Epithelial cell of esophagus (primary cell): ENCODE results near the gene PHOSPHO2.

Experiments
- DNase-seq: peaks from one replicate; pipeline ENCODE4 v3.0.0; 2010; ENCODE audit warnings: low read depth
- H3K4me3 ChIP-seq: 2 replicates; pipeline ENCODE4 v1.5.1; 2011; ENCODE audit warnings: mild to moderate bottlenecking, low read length, control low read depth
- CTCF ChIP-seq: IDR thresholded peaks from 2 replicates; pipeline ENCODE4 v1.5.1; 2011; ENCODE audit warnings: low read depth, mild to moderate bottlenecking, low read length, control low read depth, inconsistent platforms; ENCODE audit not compliant: insufficient read depth; ENCODE audit errors: missing control alignments

Gene PHOSPHO2

GRCh38 chr2:169670215-169670651 is 24.0 kb upstream of the PHOSPHO2 start:
- no peak overlapping the region for H3K4me3 ChIP-seq
- peak; percentile 21 for DNase-seq
- no peak for TF ChIP-seq CTCF

DNA sequence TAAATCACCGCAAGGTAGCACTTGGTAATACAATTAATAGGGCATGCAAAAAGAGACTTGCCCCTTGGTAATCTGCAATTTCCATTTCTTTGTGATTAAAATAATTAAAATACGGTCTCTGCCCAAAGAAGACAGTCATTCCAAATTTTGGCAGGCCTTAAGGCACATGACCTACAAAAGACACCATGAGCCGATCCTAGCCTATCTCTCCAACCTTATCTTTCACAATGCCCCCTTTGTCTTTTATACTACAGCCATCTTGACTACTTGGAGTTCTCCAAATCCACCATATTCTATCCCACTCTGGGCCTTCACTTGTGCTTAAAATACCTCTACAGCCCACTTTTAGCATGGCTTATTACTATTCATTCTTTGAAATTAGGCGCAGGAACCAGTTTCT is 23.3 kb upstream of the PHOSPHO2 start:
- no peak for DNase-seq
- no peak overlapping the region for H3K4me3 ChIP-seq
- TF ChIP-seq CTCF = no peak

DNA sequence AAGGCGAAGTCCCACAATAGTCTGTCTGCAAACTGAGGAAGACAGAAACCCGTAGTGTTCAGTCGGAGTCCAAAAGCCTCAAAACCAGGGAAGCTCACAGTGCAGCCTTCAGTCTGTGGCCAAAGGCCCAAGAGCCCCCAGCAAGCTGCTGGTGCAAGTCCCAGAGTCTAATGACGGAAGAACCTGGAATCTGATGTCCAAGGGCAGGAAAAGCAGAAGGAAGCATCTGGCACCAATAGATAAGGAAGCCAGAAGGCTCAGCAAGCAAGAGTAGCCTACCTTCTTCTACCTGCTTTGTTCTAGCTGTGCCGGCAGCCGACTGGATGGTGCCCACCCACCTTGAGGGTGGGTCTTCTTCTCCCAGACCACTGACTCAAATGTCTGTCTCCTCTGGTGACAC is 21.9 kb upstream of the PHOSPHO2 start:
- H3K4me3 ChIP-seq = no peak overlapping the region
- no peak for TF ChIP-seq CTCF
- no peak for DNase-seq

DNA sequence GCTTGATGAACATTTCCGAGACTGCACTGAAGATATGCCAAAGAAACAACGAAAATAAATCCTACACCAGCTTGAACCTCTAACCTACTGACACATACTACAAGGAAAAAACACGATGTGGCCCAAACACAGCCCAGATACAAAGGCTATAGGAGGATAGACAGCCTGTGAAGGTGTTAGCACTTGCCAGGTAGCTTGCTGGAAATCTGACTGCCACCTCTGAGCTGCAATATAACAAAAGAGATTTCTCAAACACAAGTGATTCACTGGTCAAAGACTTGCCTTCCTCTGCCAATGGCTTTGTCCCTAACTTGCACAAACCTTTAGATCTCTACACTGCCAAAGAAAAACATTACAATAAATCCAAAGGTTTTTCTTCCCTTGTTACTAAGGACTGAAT is 21.2 kb upstream of the PHOSPHO2 start:
- H3K4me3 ChIP-seq = no peak overlapping the region
- TF ChIP-seq CTCF = no peak
- peak; percentile 73 for DNase-seq

DNA sequence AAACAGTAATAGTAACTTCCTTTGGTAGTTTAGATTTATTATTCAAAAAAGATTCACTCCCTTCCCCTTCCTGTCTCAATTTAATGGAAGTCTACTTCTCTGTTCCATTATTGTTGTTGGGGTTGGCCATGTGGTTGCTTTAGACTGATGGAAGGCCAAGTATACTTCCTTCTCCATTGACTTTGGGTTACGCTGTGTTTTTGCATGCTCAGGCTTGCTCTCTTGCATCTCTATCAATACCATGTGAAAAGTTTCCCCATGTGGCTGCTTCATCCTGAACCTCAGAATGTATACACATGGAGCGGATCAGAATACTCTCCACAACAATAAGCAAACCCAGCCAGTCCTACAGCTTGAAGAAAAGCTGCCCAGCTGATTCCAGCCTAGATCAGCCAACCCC is 20.3 kb upstream of the PHOSPHO2 start:
- no peak for TF ChIP-seq CTCF
- H3K4me3 ChIP-seq = no peak overlapping the region
- peak; percentile 67 for DNase-seq

- peak; percentile 31 for TF ChIP-seq CTCF
- DNase-seq = no peak
- H3K4me3 ChIP-seq = no peak overlapping the region
These were observed 17.9 kb upstream of the PHOSPHO2 start for GRCh38 chr2:169676357-169676756.

DNA sequence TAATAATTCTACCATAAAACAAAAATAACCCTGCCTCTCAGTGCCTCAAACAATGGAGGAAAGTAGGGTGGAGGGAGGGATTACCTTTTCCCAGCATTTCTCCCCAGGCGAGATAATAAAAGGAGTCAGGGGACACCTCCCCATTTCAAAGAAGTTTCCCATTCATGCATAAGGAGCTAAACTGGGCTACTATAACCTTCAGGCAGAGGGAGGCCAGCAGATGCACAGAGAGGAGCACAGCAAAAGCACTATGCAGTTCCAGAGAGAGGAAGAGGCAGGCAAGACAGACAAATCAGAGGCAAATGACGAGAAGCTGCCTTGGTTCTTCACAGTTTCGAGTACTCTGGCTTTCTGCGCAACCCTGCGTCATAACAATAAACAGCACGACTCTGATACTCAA is 17.4 kb upstream of the PHOSPHO2 start:
- no peak for TF ChIP-seq CTCF
- no peak overlapping the region for H3K4me3 ChIP-seq
- no peak for DNase-seq
